Measurements from ENCODE around the gene CXCR5.

DNA sequence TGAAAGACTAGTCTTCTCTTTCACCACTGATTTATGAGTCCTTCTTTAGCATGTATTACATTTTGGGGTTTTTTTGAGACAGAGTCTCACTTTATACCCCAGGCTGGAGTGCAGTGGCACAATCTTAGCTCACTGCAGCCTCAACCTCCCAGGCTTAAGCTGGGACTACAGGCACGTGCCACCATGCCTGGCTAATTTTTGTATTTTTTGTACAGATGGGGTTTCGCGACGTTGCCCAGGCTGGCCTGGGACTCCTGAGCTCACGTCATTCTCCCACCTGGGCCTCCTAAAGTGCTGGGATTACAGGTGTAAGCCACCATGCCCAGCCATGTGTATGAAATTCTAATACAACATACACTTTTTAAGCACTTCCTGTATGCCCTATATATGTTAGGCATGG lies 26.3 kb upstream of the CXCR5 start:
- TF ChIP-seq, protein P1, sequence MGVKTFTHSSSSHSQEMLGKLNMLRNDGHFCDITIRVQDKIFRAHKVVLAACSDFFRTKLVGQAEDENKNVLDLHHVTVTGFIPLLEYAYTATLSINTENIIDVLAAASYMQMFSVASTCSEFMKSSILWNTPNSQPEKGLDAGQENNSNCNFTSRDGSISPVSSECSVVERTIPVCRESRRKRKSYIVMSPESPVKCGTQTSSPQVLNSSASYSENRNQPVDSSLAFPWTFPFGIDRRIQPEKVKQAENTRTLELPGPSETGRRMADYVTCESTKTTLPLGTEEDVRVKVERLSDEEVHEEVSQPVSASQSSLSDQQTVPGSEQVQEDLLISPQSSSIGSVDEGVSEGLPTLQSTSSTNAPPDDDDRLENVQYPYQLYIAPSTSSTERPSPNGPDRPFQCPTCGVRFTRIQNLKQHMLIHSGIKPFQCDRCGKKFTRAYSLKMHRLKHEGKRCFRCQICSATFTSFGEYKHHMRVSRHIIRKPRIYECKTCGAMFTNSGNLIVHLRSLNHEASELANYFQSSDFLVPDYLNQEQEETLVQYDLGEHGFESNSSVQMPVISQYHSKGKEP (tag by site-specific recombination; IDR thresholded peaks at IDR 0.05) = no peak
- TF ChIP-seq ZNF416 (tag by site-specific recombination; IDR thresholded peaks at IDR 0.05) (no peak), ZNF707 (tag by site-specific recombination; IDR thresholded peaks at IDR 0.05) (no peak), YY1 (tag by site-specific recombination; IDR thresholded peaks at IDR 0.05) (no peak), SETDB1 (IDR thresholded peaks at IDR 0.05; ENCODE audit: insufficient read length, low read length) (no peak), ZNF521 (tag by site-specific recombination; IDR thresholded peaks at IDR 0.05) (no peak)
- TF ChIP-seq, protein P2, sequence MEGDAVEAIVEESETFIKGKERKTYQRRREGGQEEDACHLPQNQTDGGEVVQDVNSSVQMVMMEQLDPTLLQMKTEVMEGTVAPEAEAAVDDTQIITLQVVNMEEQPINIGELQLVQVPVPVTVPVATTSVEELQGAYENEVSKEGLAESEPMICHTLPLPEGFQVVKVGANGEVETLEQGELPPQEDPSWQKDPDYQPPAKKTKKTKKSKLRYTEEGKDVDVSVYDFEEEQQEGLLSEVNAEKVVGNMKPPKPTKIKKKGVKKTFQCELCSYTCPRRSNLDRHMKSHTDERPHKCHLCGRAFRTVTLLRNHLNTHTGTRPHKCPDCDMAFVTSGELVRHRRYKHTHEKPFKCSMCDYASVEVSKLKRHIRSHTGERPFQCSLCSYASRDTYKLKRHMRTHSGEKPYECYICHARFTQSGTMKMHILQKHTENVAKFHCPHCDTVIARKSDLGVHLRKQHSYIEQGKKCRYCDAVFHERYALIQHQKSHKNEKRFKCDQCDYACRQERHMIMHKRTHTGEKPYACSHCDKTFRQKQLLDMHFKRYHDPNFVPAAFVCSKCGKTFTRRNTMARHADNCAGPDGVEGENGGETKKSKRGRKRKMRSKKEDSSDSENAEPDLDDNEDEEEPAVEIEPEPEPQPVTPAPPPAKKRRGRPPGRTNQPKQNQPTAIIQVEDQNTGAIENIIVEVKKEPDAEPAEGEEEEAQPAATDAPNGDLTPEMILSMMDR (tag by site-specific recombination; IDR thresholded peaks at IDR 0.05) = no peak
- TF ChIP-seq, protein P3, sequence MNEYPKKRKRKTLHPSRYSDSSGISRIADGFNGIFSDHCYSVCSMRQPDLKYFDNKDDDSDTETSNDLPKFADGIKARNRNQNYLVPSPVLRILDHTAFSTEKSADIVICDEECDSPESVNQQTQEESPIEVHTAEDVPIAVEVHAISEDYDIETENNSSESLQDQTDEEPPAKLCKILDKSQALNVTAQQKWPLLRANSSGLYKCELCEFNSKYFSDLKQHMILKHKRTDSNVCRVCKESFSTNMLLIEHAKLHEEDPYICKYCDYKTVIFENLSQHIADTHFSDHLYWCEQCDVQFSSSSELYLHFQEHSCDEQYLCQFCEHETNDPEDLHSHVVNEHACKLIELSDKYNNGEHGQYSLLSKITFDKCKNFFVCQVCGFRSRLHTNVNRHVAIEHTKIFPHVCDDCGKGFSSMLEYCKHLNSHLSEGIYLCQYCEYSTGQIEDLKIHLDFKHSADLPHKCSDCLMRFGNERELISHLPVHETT (tag by site-specific recombination; IDR thresholded peaks at IDR 0.05) = no peak
